HFF-Myc (cell line): ENCODE results near the gene TREM1.

ENCODE experiments used
- DNase-seq: peaks from one replicate; pipeline ENCODE4 v3.0.0-alpha.2; 2011; ENCODE audit warnings: low read depth; ENCODE audit errors: extremely low read depth
- H3K4me3 ChIP-seq: replicated peaks from 2 replicates; pipeline ENCODE4 v1.5.1; 2011; ENCODE audit warnings: low read depth, mild to moderate bottlenecking, control low read depth, low read length
- CTCF ChIP-seq: IDR thresholded peaks from 2 replicates; pipeline ENCODE4 v1.5.1; 2012; ENCODE audit warnings: mild to moderate bottlenecking, low read depth, low read length, control low read depth; ENCODE audit errors: missing control alignments

TREM1 gene

GRCh38 chr6:41273714-41274113, 12.8 kb downstream of the TREM1 start:
- DNase-seq: no peak
- no peak for TF ChIP-seq CTCF
- H3K4me3 ChIP-seq: no peak overlapping the region

GRCh38 chr6:41272591-41273240, 13.8 kb downstream of the TREM1 start:
- no peak for TF ChIP-seq CTCF
- no peak overlapping the region for H3K4me3 ChIP-seq
- DNase-seq: no peak

DNA sequence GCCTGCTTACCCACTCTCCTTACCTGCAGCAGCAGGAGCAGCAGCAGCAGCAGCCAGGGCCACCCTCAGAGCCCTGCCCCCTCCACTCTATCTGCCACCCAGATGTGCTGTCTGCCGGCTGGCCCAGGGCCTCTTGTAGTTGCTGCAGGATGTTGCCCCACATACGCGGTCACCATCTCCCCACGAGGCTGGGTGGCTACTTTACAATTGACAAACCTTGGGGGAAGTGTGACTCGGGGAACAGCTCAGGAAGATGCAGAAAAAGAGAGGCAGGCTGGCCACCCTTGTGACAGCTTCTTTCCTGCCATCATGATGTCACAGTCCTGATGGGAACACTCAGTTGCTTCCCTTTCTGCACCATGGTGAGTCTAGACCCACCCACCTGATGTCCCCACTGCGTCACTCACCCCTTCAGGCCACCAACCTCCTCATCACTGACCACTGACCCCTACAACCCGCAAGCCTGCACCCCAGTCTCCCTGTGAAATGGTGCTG, 14.5 kb downstream of the TREM1 start:
- no peak for TF ChIP-seq CTCF
- no peak overlapping the region for H3K4me3 ChIP-seq
- no peak for DNase-seq

DNA sequence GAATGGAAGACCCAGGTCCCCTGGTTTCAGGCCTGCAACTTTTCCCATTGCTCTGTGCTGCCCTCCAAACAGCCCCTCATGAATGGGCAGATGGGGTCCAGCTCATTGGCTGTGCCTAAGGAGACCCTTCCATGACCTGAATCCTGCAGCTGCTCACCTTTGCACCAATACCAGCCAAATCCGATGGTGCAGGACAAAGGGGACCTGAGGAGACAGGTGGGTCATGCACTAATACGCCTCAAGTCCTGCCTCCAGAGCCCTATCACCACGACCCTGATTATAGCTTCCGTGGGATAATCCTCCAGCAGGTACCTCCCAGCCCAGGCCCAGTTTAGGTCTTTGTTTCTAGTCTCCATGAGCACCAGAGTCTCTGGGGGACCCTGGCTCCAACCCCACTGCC, 16.8 kb downstream of the TREM1 start:
- no peak for TF ChIP-seq CTCF
- H3K4me3 ChIP-seq: no peak overlapping the region
- DNase-seq: no peak

GRCh38 chr6:41269166-41269565, 17.3 kb downstream of the TREM1 start:
- DNase-seq: no peak
- no peak for TF ChIP-seq CTCF
- no peak overlapping the region for H3K4me3 ChIP-seq

GRCh38 chr6:41268478-41268877, 18.0 kb downstream of the TREM1 start:
- H3K4me3 ChIP-seq: no peak overlapping the region
- TF ChIP-seq CTCF: no peak
- DNase-seq: no peak

- no peak for TF ChIP-seq CTCF
- no peak overlapping the region for H3K4me3 ChIP-seq
- DNase-seq: no peak
These were observed 19.9 kb downstream of the TREM1 start for GRCh38 chr6:41266541-41266940.
